CD1c-positive myeloid dendritic cell (primary cell): ENCODE measurements around the gene ALG1L2.
"Not testable (repeated sequence)": the region's sequence is repeated elsewhere in the genome, so short reads cannot be mapped to it uniquely, and the experiment has no call there.

ENCODE experiments used
- DNase-seq: peaks from one replicate; pipeline ENCODE4 v3.0.0-alpha.2; 2016; ENCODE audit errors: extremely low spot score

ALG1L2 gene

DNA sequence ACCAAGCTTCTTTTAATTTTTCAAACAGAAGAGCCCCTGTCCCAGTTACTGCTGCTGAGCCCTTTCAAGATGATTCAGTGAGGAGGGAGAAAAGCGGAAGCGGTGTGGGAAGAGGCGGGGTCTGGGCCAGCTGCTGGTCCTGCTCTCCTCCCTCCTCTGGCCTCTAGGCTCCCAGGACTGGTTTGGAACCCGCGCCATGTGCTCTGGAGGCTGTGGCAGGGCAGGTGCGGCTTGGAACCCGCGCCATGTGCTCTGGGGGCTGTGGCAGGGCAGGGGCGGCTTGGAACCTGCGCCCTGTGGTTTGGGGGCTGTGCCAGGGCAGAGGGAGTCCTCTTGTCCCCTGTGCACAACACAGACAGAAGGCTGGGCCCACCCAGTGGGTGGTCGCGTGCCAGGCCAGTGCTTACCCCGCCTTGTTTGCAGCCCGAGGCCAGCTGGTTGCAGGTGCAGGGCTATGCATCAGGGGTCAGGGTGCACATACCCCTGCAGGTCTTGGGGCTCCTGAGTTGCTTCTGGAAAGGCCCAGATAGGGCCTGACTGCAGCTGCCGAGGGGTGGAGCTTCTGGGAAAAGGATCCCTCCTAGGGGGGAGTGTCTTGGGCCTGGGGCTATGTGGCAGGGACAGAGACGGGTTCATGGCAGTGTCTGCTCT lies 12.2 kb downstream of the ALG1L2 start:
- DNase-seq, result peak; percentile 70

DNA sequence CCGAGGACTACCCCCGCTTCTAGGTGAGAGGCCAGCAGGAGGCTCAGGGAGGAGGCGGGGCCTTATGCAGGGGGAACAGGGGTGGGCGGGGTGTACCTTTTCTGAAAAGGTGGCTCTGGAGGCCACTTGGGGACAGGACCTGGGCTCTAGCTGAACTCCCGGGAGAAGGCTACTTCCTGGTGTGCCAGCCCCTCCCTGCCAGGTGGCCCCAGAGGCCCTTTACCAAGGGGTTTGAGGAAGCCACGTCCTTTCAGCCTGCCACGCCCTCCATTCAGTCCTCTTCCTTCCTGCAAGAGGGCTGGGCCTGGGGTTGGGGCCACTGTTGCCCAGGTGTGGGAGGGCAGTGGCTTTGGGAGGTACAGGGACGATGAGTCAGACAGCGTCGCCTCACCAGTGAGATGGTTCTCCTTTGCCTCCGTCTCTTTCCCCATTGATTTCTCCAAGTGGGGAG lies 12.9 kb downstream of the ALG1L2 start:
- DNase-seq, result peak; percentile 64

DNA sequence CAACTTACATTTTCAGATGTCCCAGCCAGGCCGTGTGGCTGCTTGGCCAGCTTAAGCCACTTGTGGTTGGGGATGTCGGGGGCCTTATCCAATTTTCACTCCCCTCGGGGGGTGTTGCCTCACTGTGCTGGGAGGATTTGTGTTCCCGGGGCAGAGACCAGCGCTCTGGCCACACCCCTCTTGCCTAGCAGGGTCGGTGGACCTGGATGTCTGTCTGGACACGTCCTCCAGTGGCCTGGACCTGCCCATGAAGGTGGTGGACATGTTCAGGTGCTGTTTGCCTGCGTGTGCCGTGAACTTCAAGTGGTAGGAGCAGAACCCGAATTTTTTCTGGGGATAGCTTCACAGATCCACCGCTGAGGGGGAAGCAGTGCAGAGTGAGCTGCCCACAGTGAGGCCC lies 14.2 kb downstream of the ALG1L2 start:
- not testable (repeated sequence) for DNase-seq

DNA sequence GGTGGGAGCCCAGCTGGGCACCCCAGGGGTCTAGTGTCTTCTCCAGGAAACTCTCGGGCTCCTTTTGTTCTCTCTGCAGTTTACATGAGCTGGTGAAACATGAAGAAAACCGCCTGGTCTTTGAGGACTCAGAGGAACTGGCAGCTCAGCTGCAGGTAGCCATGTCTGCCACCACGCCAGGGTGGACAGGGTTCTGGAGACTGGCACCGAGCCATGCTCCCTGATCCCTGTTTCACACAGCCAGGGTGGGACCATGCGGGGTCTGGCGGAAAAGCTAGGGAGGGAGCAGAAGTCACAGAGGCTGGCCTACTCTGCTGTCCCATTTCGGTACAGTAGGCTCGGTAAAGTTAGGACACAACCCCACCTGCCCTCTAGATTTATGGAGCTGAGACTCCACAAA lies 15.5 kb downstream of the ALG1L2 start:
- DNase-seq, result not testable (repeated sequence)

- not testable (repeated sequence) for DNase-seq
These were observed 16.3 kb downstream of the ALG1L2 start for GRCh38 chr3:130097690-130098638.

GRCh38 chr3:130098639-130099385 lies 17.2 kb downstream of the ALG1L2 start:
- not testable (repeated sequence) for DNase-seq

GRCh38 chr3:130102545-130102944 lies 20.9 kb downstream of the ALG1L2 start:
- not testable (repeated sequence) for DNase-seq

DNA sequence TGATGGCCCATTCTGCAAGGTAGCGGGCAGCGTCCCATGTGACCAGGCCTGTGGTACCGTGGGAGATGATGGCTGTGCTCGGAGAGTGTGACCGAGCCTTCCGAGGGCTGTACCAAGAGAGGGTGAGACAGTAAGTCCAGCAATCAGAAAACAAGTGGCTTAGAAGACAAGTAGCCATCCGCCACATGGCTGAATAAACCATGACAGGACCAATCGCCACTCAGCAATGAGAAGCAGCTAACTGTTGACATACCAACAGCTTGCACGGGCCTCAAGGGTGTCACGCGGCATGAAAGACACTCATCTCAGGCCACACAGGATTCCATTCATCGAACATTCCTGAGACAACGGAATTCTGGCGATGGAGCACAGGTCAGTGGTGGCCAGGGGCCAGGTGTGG lies 22.6 kb downstream of the ALG1L2 start:
- not testable (repeated sequence) for DNase-seq

DNA sequence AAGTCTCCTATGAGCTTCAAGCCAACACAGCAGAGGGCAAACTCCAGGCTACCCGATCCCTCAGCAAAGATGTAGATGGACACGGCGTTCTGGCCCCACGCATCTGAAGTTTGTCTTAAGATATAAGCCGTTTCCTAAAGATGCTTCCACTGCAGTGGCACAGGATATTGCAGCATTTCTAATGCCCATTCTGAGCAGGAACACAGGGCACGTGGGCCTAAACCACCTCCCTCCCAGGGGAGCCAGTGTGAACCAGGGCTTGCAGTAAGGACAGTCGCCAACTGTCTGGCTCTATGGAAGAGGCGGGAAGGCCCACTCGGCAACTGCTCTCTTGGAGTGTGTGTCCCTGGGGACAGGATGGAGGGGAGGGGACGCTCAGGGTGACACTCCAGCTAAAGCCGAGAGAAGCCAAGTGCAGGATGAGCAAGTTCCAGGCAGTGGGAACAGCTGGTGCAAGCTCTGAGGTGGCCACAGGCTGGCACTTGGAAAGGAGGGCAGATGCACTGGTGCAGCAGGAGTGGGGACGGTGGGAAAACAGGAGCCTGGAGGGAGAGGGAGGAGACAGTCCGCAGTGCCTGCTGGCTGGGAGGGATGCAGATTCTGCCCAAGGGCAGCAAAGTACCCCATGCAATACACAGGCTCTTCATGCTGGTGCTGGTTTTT lies 25.8 kb downstream of the ALG1L2 start:
- DNase-seq, result not testable (repeated sequence)

DNA sequence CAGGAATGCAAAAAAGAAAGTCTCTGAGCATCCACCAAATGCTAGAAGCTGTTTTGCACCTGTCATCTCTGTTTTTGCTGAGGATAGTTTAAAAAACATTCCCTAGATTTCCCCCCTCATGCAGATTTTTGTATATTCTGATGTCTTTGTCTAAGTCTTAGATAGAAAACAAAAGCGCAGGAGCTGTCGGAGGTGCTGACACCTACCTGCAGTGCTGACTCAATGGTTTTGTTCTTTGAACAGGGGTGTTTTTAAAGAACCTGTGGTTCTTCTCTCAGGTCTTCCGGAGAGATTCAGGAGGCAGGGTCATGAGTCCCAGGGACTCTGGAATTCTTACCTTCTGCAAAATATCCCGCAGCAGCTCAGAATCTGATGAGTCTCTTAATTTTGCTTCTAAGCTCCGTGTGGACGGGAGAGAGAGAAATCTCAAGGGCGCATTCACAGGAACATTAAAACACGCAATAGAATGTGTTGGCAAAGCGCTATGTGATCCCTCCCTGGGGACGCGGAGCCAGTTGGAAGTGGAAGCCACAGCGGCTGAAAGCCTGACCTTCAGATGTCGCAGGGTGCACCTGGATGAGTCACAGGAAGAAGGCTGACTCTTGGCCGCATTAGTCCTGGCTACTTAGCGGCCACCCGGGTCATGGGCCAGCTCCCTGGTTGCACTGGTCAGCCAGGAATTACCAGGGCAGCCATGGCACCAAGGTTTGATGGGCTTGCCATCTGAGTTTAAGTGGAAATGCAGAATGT lies 27.4 kb downstream of the ALG1L2 start:
- DNase-seq, result not testable (repeated sequence)

DNA sequence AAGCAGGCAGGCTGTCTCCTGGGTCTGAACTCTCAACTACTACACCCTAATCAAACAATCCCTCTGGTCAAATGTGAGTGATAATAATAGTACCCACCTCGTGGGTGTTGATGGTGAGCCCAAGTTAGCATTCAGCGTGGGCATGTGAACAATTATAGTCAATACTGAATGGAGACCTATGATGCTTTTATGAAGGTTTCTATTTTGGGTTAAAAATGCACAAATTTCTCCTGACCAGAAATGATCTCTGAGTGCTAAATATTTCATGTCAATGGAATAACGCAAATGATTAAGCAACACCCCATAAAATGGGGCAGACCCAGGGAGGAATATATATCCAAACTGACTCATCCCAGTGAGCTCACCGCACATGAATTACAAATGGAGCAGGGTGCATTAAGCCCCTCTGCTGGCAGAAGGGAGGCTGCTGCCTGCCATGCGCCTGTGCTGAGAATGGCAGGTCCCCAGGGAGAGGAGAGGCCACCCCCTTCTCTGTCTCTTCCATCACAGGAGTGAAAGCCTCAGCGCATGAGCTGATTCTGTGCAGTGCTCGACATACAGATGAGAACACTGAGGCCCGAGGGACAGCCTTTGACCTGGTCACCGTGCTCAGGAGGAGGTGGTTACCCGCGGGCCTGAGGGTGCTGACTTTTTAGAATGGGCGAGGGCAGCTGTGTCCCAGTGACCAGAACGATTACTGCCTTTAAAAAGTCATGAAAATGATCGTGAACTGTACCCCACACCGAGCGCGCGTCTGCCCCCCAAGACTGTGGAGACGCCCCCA lies 28.9 kb downstream of the ALG1L2 start:
- DNase-seq, result not testable (repeated sequence)

DNA sequence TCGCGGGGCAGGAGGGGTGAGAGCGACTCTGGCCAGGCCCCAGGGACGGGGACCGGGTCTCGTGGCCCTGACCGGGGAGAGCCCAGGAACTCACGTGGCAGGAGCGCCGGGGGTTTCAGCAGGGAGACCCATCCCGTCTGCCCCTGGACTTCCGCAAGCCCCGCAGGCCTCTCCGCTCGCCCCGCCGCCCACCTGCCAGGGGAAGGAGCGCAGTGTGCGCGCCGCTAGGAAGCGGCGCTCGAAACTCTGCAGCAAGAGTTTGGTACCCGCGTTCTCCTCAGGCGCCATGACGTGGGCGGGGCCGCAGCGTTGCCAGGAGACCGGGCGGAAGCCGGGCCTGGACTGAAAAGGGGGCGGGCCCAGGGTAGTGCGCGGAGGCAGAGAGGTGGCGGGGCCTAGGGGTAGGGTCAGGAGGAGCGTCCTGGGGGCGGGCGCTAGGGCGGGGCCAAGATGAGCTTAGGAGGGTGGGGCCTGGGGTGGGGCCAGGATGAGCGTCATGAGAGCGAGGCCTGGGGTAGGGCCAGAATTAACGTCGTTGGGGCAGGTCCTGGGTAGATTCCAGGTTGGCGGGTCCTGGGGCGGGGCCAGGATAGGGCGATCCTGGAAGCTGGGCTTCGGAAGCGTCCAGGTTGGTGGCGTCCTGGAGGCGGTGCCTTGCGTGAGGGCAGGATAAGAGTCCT lies 29.7 kb downstream of the ALG1L2 start:
- peak; percentile 99 for DNase-seq

- DNase-seq, result peak; percentile 93
These were observed 30.5 kb downstream of the ALG1L2 start for GRCh38 chr3:130111865-130112747.

DNA sequence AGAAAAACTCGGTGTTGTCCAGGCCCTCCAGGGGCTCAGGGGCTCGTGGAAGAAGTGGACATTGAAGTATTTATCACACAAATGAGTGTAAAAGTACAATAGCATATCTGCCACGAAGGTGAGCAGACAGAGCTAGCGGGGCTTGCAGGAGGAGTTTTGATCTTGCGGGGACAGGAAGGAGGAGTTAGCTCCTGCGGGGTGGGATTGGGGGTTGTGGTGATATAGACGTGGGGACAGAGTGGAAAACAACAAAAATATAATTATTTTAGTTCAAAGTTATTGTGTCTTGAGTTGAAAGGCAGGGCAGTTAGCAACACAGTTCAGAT lies 31.1 kb downstream of the ALG1L2 start:
- not testable (repeated sequence) for DNase-seq

- DNase-seq, result not testable (repeated sequence)
These were observed 33.8 kb downstream of the ALG1L2 start for GRCh38 chr3:130115400-130115799.

- DNase-seq, result no peak
These were observed 36.3 kb downstream of the ALG1L2 start for GRCh38 chr3:130117933-130118332.

GRCh38 chr3:130119824-130120223 lies 38.2 kb downstream of the ALG1L2 start:
- not testable (repeated sequence) for DNase-seq

DNA sequence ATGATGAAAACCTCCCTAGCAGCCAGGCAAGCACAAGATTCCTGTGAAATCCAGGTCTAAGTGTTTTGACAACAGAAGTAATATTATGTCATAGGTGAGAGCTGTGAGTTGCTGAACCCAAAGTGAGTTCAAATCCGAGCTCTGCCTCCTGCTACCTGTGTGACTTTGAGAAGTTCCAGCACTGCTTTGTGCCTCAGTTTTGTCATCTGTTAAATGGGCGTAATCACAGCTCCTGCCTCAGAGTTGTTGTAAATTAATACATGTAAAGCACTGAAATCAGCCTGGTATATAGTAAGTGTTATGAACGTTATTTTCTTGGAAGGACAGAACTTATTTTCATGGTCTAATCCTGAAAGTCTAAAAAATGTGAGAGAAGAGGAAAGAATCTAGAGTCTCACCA lies 38.7 kb downstream of the ALG1L2 start:
- not testable (repeated sequence) for DNase-seq
